Endothelial cell of umbilical vein (primary cell): ENCODE measurements around the gene MINK1.

Source experiments
- EZH2 ChIP-seq: IDR thresholded peaks from 2 replicates; pipeline ENCODE4 v1.6.1; 2012; ENCODE audit warnings: borderline replicate concordance, low read depth, mild to moderate bottlenecking, moderate library complexity, low read length, inconsistent platforms; ENCODE audit not compliant: severe bottlenecking
- GATA2 ChIP-seq: IDR thresholded peaks from 2 replicates; pipeline ENCODE4 v1.7.0; 2011; ENCODE audit warnings: low read depth, mild to moderate bottlenecking, moderate library complexity, mixed read lengths, low read length; ENCODE audit not compliant: insufficient read length, insufficient read depth
- JUN ChIP-seq: IDR thresholded peaks from 2 replicates; pipeline ENCODE4 v1.6.1; 2011; ENCODE audit warnings: borderline replicate concordance, low read depth; ENCODE audit not compliant: insufficient read length, insufficient read depth
- MYC ChIP-seq: IDR thresholded peaks from one replicate; pipeline ENCODE4 v1.6.1; 2011; ENCODE audit warnings: mild to moderate bottlenecking, low read depth, low read length
- TF ChIP-seq, protein P1 (sequence below), 2 donors: IDR thresholded peaks; 1 replicate in 1 of 2; 2 replicates in 1 of 2; pipeline ENCODE4 v1.5.1; 2011; ENCODE audit warnings: low read length in 2 of 2, mild to moderate bottlenecking in 2 of 2, moderate library complexity in 2 of 2, control low read depth in 1 of 2, inconsistent platforms in 1 of 2, low read depth in 1 of 2; ENCODE audit not compliant: insufficient read depth in 1 of 2; ENCODE audit errors: extremely low read depth in 1 of 2

DNA sequence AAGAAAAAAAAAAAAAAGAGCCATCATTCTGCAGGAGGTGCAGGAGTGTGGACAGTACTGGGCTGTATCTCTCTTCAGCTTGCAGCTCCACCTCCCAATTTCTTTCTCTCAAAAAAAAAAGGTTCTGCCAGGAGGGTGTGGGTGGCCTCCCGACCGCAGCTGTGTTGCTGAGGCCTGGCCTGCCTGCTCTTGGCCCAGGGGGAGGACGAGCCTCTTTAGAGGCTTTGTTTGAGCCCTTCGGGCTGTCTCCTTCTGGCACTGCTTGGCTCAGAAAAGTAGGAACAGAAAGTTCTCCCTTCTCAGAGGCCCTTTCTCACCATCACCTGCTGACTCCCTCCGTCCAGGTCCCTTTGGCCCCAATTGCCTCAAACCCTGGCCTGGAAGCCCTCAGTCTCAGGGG, 43.9 kb downstream of the MINK1 start:
- TF ChIP-seq MYC (no peak), EZH2 (no peak), GATA2 (no peak), JUN (no peak)
- TF ChIP-seq, protein P1, sequence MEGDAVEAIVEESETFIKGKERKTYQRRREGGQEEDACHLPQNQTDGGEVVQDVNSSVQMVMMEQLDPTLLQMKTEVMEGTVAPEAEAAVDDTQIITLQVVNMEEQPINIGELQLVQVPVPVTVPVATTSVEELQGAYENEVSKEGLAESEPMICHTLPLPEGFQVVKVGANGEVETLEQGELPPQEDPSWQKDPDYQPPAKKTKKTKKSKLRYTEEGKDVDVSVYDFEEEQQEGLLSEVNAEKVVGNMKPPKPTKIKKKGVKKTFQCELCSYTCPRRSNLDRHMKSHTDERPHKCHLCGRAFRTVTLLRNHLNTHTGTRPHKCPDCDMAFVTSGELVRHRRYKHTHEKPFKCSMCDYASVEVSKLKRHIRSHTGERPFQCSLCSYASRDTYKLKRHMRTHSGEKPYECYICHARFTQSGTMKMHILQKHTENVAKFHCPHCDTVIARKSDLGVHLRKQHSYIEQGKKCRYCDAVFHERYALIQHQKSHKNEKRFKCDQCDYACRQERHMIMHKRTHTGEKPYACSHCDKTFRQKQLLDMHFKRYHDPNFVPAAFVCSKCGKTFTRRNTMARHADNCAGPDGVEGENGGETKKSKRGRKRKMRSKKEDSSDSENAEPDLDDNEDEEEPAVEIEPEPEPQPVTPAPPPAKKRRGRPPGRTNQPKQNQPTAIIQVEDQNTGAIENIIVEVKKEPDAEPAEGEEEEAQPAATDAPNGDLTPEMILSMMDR (IDR thresholded peaks at IDR 0.05; ENCODE audit: extremely low read depth in 1 of 2, insufficient read depth in 1 of 2, low read depth in 1 of 2, low read length in 2 of 2), result no peak
